MM.1S (cell line): Measurements from ENCODE around the gene DCBLD1.

Experiments
- EZH2phosphoT487 ChIP-seq: fragments of 300-600 bp; sonication (generic); IDR thresholded peaks from 2 replicates; pipeline ENCODE4 v1.6.1; 2018; ENCODE audit warnings: antibody characterized with exemption, low read length
- TF ChIP-seq, protein P1 (sequence below): fragments of 300-600 bp; sonication (generic); IDR thresholded peaks from 2 replicates; pipeline ENCODE4 v1.5.1; 2016; ENCODE audit warnings: antibody characterized with exemption, low read length, mixed read lengths

DNA sequence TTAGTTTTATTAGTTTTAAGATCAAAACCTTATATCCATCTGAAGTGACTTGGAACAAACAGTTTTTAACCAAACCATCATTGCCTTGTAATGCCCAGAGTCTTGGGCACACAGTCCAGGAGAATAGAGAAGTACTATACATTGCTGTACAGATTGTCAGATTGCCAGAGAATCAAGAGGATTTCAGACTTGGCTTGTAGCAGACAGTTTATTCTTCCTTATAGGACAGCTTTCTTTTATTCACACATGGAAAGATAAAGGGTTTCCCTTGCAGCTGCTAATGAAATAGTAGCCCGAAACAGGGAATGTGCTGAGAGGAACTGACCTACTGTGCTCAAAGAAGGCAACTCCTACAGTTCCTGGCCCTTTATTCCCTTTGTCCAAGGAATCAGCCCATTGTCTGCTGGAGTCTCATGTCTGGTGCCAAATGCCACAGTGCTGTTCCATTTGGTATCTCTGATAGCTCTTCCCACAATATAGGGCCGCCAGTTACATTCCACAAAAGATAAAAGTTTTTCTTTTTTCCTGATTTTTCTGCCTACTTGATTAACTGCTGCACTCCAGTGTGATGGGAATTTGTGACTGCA lies 30.6 kb downstream of the DCBLD1 start:
- TF ChIP-seq, protein P1, sequence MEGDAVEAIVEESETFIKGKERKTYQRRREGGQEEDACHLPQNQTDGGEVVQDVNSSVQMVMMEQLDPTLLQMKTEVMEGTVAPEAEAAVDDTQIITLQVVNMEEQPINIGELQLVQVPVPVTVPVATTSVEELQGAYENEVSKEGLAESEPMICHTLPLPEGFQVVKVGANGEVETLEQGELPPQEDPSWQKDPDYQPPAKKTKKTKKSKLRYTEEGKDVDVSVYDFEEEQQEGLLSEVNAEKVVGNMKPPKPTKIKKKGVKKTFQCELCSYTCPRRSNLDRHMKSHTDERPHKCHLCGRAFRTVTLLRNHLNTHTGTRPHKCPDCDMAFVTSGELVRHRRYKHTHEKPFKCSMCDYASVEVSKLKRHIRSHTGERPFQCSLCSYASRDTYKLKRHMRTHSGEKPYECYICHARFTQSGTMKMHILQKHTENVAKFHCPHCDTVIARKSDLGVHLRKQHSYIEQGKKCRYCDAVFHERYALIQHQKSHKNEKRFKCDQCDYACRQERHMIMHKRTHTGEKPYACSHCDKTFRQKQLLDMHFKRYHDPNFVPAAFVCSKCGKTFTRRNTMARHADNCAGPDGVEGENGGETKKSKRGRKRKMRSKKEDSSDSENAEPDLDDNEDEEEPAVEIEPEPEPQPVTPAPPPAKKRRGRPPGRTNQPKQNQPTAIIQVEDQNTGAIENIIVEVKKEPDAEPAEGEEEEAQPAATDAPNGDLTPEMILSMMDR: no peak
- no peak for TF ChIP-seq EZH2phosphoT487
